MM.1S (cell line): ENCODE data around the gene CALD1.

Experiments
- EZH2 ChIP-seq: fragments of 300-600 bp; sonication (generic); optimal IDR thresholded peaks from 2 replicates; pipeline ENCODE3; 2017; ENCODE audit warnings: low read depth, mild to moderate bottlenecking, antibody characterized with exemption, low read length, mixed read lengths
- TF ChIP-seq, protein P1 (sequence below): fragments of 300-600 bp; sonication (generic); IDR thresholded peaks from 2 replicates; pipeline ENCODE4 v1.5.1; 2016; ENCODE audit warnings: antibody characterized with exemption, low read length, mixed read lengths

DNA sequence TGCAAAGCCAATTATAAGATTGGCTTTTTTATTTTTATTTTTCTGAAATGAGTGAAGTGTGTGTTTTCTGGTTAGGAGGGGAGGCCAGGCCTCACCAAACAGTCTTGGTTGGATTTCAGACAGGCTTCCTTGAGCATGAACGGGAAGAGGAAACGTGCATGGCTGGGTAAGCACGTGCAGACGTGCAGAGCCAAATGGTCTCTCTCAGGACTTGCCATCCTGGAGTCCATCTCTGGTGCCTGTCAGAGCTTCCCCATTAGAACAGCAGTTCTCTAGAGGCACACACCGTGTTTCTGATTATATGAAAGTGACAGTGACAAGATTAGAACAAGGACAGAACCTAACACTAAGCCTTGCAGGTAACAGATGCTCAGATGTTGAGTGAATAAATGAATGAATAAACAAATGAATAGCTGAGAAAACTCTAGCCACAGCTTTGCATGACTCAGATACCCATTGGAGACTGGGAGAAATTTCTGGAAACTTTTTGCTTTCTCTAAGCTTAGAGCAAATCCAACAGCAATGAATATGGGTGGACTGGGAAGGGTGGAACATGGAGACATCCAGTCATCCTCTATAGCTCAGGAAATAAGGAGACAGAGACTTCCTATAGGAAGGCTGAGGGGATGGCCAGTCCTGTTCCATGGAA, 11.8 kb upstream of the CALD1 start:
- no peak for TF ChIP-seq EZH2
- TF ChIP-seq, protein P1, sequence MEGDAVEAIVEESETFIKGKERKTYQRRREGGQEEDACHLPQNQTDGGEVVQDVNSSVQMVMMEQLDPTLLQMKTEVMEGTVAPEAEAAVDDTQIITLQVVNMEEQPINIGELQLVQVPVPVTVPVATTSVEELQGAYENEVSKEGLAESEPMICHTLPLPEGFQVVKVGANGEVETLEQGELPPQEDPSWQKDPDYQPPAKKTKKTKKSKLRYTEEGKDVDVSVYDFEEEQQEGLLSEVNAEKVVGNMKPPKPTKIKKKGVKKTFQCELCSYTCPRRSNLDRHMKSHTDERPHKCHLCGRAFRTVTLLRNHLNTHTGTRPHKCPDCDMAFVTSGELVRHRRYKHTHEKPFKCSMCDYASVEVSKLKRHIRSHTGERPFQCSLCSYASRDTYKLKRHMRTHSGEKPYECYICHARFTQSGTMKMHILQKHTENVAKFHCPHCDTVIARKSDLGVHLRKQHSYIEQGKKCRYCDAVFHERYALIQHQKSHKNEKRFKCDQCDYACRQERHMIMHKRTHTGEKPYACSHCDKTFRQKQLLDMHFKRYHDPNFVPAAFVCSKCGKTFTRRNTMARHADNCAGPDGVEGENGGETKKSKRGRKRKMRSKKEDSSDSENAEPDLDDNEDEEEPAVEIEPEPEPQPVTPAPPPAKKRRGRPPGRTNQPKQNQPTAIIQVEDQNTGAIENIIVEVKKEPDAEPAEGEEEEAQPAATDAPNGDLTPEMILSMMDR, result no peak
